ENCODE measurements around the gene TMEM248.

DNA sequence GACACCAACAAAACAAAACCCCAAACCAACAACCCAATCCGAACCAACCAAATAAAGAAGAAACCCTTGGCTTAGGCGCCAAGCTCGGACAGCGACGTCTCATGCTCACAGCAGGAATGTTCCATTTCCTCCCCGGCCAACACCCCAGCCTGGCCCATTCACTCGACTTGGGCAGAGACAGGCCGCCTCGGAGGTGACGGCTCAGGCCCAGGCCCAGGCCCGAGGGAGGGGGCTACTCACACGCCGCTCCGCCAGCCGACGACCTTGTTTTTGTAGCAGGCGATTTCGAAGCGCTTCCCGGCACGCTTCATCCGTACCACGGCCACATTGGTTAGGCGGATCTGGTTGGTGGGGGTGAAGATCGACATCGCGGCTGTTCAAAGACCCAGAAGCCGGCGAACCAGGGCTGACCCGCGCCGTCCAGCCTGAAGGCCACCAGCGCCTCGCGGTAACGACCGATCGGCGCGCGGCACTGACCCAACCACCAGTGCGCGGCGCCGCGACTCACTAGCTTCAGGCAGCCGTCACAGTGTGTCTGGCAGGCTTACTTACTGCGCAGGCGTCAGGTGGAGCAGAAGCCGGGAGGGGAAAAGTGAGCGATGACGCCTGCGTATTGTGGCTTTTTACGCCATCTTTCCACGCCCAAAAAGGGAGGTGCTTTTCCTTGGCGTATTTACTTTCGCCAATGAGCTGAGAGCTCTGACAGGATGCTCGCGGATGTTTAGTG lies 74.2 kb downstream of the TMEM248 start, which contains the start of gene SBDS:
- TF ChIP-seq CTCF (conservative IDR thresholded peaks at IDR 0.05) (peak; percentile 33), ZFX (IDR thresholded peaks at IDR 0.05) (peak; percentile 31; the same call in 1 of the 2 replicates)
